Activated CD8-positive, alpha-beta memory T cell treated with anti-CD3 and anti-CD28 coated beads, Interleukin-2, amount 10 ng/mL, durations not matched to agents 7 days and 5 days (primary cell): ENCODE data around the gene VWA7. TPM values are rescaled to one million over a fixed set of nuclear protein-coding genes. Genes with fewer than 3 reads are reported as not detected.
A peak's percentile ranks its signal among the peaks of the same experiment; 100 is the strongest.

Experiments
- ATAC-seq: fragments of 150-1000 bp; cut with Tn5 transposase; one replicate; pipeline ENCODE4 v1.10.0; 2021; ENCODE audit warnings: moderate library complexity
- CTCF ChIA-PET: fragments of 350-600 bp; sonication (Branson Sonifier 250); formaldehyde crosslinking; loops from one replicate; lab custom pipeline; 2021; ENCODE audit warnings: antibody characterized with exemption; lab: Charles Lee
- DNase-seq: peaks from one replicate; pipeline ENCODE4 v3.0.0-alpha.2; 2020
- H3K27ac Mint-ChIP-seq: one replicate; pipeline ENCODE4 v1.8.0; 2021; ENCODE audit warnings: mild to moderate bottlenecking, mixed read lengths
- H3K27me3 Mint-ChIP-seq: one replicate; pipeline ENCODE4 v1.8.0; 2021; ENCODE audit warnings: mixed read lengths
- H3K36me3 Mint-ChIP-seq: one replicate; pipeline ENCODE4 v1.8.0; 2021; ENCODE audit warnings: mild to moderate bottlenecking, mixed read lengths
- H3K4me1 Mint-ChIP-seq: one replicate; pipeline ENCODE4 v1.8.0; 2021; ENCODE audit warnings: mixed read lengths
- H3K4me3 Mint-ChIP-seq: one replicate; pipeline ENCODE4 v1.8.0; 2021; ENCODE audit warnings: mild to moderate bottlenecking, moderate library complexity, mixed read lengths
- H3K9me3 Mint-ChIP-seq: one replicate; pipeline ENCODE4 v1.8.0; 2022; ENCODE audit warnings: low read depth, mixed read lengths
- total RNA-seq, 2 experiments: library from RNA; stranded (reverse); gene quantifications; one replicate each; pipeline ENCODE4 v1.2.3, GENCODE V29; 2021

Gene VWA7
- total RNA-seq, 2 experiments from 2014 or later: 5.7 to 6.4 TPM

- DNase-seq (no peak), ATAC-seq (no peak)
- peaks cover 27% of the 10 kb centered on the region for H3K36me3 Mint-ChIP-seq
- H3K9me3 Mint-ChIP-seq: no peaks in the 10 kb centered on the region
- no peaks in the 10 kb centered on the region for H3K27me3 Mint-ChIP-seq
- CTCF ChIA-PET: interaction anchor here (0.6 to 4.9 kb wide), 10 partner anchors 10 to 90 kb away, joined by 3 to 60 read pairs (median 3); partner anchors contain the start of genes CLIC1 and MSH5
- peaks cover 60% of the 10 kb centered on the region for H3K4me1 Mint-ChIP-seq
- peak overlapping the region; percentile 39 for H3K4me3 Mint-ChIP-seq
- H3K27ac Mint-ChIP-seq: peak overlapping the region; percentile 58
These were observed 49.1 kb downstream of the VWA7 start for GRCh38 chr6:31727717-31728671.

GRCh38 chr6:31727034-31727716 is 50.0 kb downstream of the VWA7 start:
- CTCF ChIA-PET: interaction anchor here (0.7 to 4.9 kb wide), 6 partner anchors 9 to 86 kb away, joined by 3 to 60 read pairs (median 3); partner anchors contain the start of genes CLIC1 and MSH5
- peaks cover 60% of the 10 kb centered on the region for H3K4me1 Mint-ChIP-seq
- peak overlapping the region; percentile 58 for H3K27ac Mint-ChIP-seq
- no peaks in the 10 kb centered on the region for H3K27me3 Mint-ChIP-seq
- ATAC-seq (no peak), DNase-seq (no peak)
- no peak overlapping the region for H3K4me3 Mint-ChIP-seq
- no peaks in the 10 kb centered on the region for H3K9me3 Mint-ChIP-seq
- H3K36me3 Mint-ChIP-seq: peaks cover 22% of the 10 kb centered on the region

GRCh38 chr6:31725502-31726350 is 51.4 kb downstream of the VWA7 start:
- no peak overlapping the region for H3K4me3 Mint-ChIP-seq
- H3K4me1 Mint-ChIP-seq: peaks cover 51% of the 10 kb centered on the region
- DNase-seq: no peak
- H3K36me3 Mint-ChIP-seq: peaks cover 13% of the 10 kb centered on the region
- H3K9me3 Mint-ChIP-seq: no peaks in the 10 kb centered on the region
- CTCF ChIA-PET: interaction anchor here (0.6 to 4.9 kb wide), 4 partner anchors 12 to 44 kb away, joined by 3 to 60 read pairs (median 4); partner anchors contain the start of genes CLIC1 and MSH5
- H3K27ac Mint-ChIP-seq: peak overlapping the region; percentile 1
- H3K27me3 Mint-ChIP-seq: no peaks in the 10 kb centered on the region
- no peak for ATAC-seq

- CTCF ChIA-PET: interaction anchor here (0.5 to 2.3 kb wide), 10 partner anchors 9 to 75 kb away, joined by 3 to 7 read pairs (median 4); partner anchors contain the start of gene LY6G6D
- Mint-ChIP-seq H3K4me1 (peaks cover 40% of the 10 kb centered on the region), H3K4me3 (no peak overlapping the region), H3K9me3 (no peaks in the 10 kb centered on the region), H3K27me3 (peaks cover 3% of the 10 kb centered on the region), H3K27ac (no peak overlapping the region), H3K36me3 (peaks cover 7% of the 10 kb centered on the region)
- DNase-seq (no peak), ATAC-seq (no peak)
These were observed 53.0 kb downstream of the VWA7 start for GRCh38 chr6:31723980-31724691.

- H3K27me3 Mint-ChIP-seq: peaks cover 3% of the 10 kb centered on the region
- DNase-seq: peak; percentile 44
- H3K27ac Mint-ChIP-seq: peak within 1 kb of the TSS; percentile 39
These were observed 53.7 kb downstream of the VWA7 start, which contains the start of gene MPIG6B for GRCh38 chr6:31723245-31723979. MPIG6B (plus strand) TSS chr6:31723373; CDS start chr6:31723384, 11 bp downstream.

GRCh38 chr6:31722173-31722572 is 55.0 kb downstream of the VWA7 start:
- peaks cover 5% of the 10 kb centered on the region for H3K36me3 Mint-ChIP-seq
- ATAC-seq (no peak), DNase-seq (no peak)
- no peak overlapping the region for H3K27ac Mint-ChIP-seq
- H3K4me3 Mint-ChIP-seq: no peak overlapping the region
- no peaks in the 10 kb centered on the region for H3K9me3 Mint-ChIP-seq
- CTCF ChIA-PET: interaction anchor here (2.2 to 2.3 kb wide), 3 partner anchors 16 to 69 kb away, joined by 6 to 8 read pairs (median 7); no protein-coding TSS in a partner anchor
- peaks cover 3% of the 10 kb centered on the region for H3K27me3 Mint-ChIP-seq
- peaks cover 29% of the 10 kb centered on the region for H3K4me1 Mint-ChIP-seq

More at GRCh38 chr6:31723245-31723979, 53.7 kb downstream of the VWA7 start, which contains the start of gene MPIG6B:
- H3K9me3 Mint-ChIP-seq: no peaks in the 10 kb centered on the region
- peaks cover 7% of the 10 kb centered on the region for H3K36me3 Mint-ChIP-seq
- CTCF ChIA-PET: interaction anchor here (0.5 to 2.3 kb wide), 10 partner anchors 9 to 107 kb away, joined by 3 to 8 read pairs (median 4); partner anchors contain the start of gene LY6G6D
- H3K4me3 Mint-ChIP-seq: no peak within 1 kb of the TSS
- peaks cover 37% of the 10 kb centered on the region for H3K4me1 Mint-ChIP-seq
- ATAC-seq: peak; percentile 28

GRCh38 chr6:31721351-31722020 is 55.6 kb downstream of the VWA7 start, which contains the start of gene LY6G6C:
LY6G6C (minus strand) TSS chr6:31721746; CDS start chr6:31721679, 67 bp downstream.
- Mint-ChIP-seq H3K9me3 (no peaks in the 10 kb centered on the region), H3K4me3 (no peak within 1 kb of the TSS), H3K27me3 (peaks cover 3% of the 10 kb centered on the region), H3K27ac (no peak within 1 kb of the TSS), H3K36me3 (no peaks in the 10 kb centered on the region), H3K4me1 (peaks cover 23% of the 10 kb centered on the region)
- no peak for ATAC-seq
- CTCF ChIA-PET: interaction anchor here (2.2 kb wide), 1 partner anchor 17 kb away, joined by 8 read pairs; no protein-coding TSS in a partner anchor
- no peak for DNase-seq

- no peak for DNase-seq
- H3K4me1 Mint-ChIP-seq: peaks cover 13% of the 10 kb centered on the region
- no peak overlapping the region for H3K27ac Mint-ChIP-seq
- no peak for ATAC-seq
- no peaks in the 10 kb centered on the region for H3K9me3 Mint-ChIP-seq
- peaks cover 3% of the 10 kb centered on the region for H3K27me3 Mint-ChIP-seq
- CTCF ChIA-PET: interaction anchor here (0.9 kb wide), 1 partner anchor 71 kb away, joined by 3 read pairs; no protein-coding TSS in a partner anchor
- no peak overlapping the region for H3K4me3 Mint-ChIP-seq
- H3K36me3 Mint-ChIP-seq: no peaks in the 10 kb centered on the region
These were observed 56.8 kb downstream of the VWA7 start for GRCh38 chr6:31720196-31720770.

GRCh38 chr6:31719001-31719400 is 58.1 kb downstream of the VWA7 start:
- ATAC-seq: no peak
- no peaks in the 10 kb centered on the region for H3K9me3 Mint-ChIP-seq
- DNase-seq: no peak
- CTCF ChIA-PET: interaction anchor here (1.0 to 1.5 kb wide), 2 partner anchors 8 to 51 kb away, joined by 3 read pairs; no protein-coding TSS in a partner anchor
- H3K36me3 Mint-ChIP-seq: no peaks in the 10 kb centered on the region
- H3K4me1 Mint-ChIP-seq: peaks cover 9% of the 10 kb centered on the region
- peaks cover 7% of the 10 kb centered on the region for H3K27me3 Mint-ChIP-seq
- no peak overlapping the region for H3K27ac Mint-ChIP-seq
- no peak overlapping the region for H3K4me3 Mint-ChIP-seq

- Mint-ChIP-seq H3K27me3 (peaks cover 8% of the 10 kb centered on the region), H3K27ac (no peak overlapping the region), H3K4me3 (no peak overlapping the region), H3K4me1 (peaks cover 5% of the 10 kb centered on the region), H3K36me3 (no peaks in the 10 kb centered on the region), H3K9me3 (no peaks in the 10 kb centered on the region)
- ATAC-seq (no peak), DNase-seq (no peak)
- CTCF ChIA-PET: interaction anchor here (1.5 kb wide), 1 partner anchor 9 kb away, joined by 3 read pairs; no protein-coding TSS in a partner anchor
These were observed 58.9 kb downstream of the VWA7 start for GRCh38 chr6:31718265-31718664.
